COLO668 (cell line): Measurements from ENCODE around the gene GPR157.

Source experiments
- DNase-seq: peaks from one replicate; lab custom pipeline; 2025; ENCODE audit not compliant: unreplicated experiment; lab: John Stamatoyannopoulos, UW

Gene GPR157

GRCh38 chr1:9093581-9093980 is 35.3 kb downstream of the GPR157 start:
- DNase-seq = no peak

DNA sequence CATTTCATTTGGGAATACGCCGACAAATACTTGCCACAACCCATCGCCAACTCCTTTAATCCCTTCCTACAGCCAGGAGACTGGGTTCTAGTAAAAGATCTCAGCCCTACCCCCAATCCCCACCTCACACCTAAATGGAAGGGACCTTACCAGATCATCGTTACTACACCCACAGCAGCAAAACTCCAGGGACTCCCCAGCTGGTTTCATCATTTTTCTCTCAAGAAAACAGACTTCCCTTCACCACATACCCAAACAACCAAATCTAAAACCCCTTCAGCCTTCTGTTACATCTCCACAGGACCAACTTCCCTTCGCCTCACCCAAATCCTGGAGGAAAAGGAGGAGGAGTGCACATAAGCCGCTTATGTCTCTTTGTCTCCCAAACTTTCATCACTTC is 35.8 kb downstream of the GPR157 start:
- DNase-seq = no peak

- DNase-seq = no peak
Observed at GRCh38 chr1:9088807-9089206, 40.1 kb downstream of the GPR157 start.

GRCh38 chr1:9087411-9088125 is 41.3 kb downstream of the GPR157 start:
- DNase-seq = no peak

DNA sequence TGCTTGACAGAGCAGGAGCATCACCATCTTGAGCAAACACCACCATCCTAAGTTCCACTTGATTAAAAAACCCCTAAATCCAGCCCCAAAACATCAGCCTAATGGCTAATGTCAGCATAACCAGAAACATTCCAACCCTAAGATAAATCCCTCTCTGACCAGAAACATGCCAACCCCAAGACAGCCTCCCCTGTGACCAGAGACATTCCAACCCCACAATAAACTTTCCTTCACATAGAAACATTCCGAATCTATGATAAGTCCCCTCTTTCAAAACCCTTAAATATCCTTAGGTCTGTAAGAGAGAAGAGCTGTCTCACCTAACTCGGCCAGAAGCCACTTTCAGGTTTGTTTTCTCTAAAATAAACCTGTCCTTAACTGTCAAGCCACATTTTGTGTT is 42.1 kb downstream of the GPR157 start:
- DNase-seq = no peak

- no peak for DNase-seq
Observed at GRCh38 chr1:9086045-9086444, 42.9 kb downstream of the GPR157 start.

GRCh38 chr1:9085306-9085940 is 43.5 kb downstream of the GPR157 start:
- no peak for DNase-seq

- no peak for DNase-seq
Observed at GRCh38 chr1:9084906-9085305, 44.0 kb downstream of the GPR157 start.

DNA sequence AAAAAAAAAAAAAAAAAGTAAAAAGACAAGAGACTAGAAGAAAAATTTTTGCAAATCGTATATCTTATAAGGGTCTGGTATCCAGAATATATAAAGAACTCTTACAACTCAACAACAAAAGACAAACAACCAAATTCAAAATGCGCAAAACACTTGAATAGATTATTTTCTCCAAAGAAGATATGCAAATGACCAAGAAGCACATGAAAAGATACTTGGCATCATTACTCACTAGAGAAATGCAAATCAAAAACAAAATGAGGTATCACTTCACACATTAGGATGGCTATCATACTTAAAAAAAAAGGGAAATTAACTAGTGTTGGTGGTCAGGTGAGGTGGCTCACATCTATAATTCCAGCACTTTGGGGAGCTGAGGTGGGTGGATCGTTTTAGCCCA is 47.4 kb downstream of the GPR157 start:
- DNase-seq = no peak

GRCh38 chr1:9080705-9081291 is 48.1 kb downstream of the GPR157 start:
- DNase-seq = no peak

GRCh38 chr1:9079988-9080704 is 48.8 kb downstream of the GPR157 start:
- no peak for DNase-seq

DNA sequence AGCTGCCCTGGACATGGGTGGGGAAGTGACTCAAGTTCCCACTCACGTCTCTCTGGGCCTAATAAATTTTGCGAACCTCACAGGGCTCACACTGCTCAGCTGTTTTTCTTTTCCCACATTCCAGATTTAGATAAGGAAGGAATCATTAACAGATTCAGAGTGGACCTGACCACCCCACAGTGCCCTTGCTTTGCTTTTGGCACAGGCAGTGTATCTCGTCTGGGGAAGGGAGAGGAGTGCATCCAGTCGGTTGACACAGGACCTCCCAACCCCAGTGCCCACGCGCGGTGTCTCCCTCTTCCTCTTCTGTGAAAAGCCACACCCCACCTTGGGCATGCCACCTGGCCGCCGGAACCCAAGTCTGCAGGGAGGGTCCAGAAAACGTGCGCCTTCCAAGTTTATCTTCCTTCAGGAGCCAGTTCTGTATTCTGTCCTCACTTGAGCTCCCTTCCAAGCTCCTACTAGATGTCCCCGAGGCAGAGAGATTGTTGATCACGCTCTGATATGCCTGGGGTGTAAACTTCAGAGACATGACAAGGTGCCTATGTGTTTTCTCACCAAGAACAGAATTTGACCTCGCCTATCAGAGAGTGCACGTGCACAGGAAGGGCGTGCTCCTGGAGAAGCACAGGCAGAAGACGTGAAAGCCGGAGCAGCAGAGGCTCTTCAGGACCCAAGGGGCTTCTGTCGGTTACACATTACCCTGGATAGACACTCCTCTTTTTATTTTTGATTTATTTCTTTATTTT is 50.0 kb downstream of the GPR157 start:
- DNase-seq = no peak

GRCh38 chr1:9078015-9078751 is 50.7 kb downstream of the GPR157 start:
- DNase-seq = no peak

DNA sequence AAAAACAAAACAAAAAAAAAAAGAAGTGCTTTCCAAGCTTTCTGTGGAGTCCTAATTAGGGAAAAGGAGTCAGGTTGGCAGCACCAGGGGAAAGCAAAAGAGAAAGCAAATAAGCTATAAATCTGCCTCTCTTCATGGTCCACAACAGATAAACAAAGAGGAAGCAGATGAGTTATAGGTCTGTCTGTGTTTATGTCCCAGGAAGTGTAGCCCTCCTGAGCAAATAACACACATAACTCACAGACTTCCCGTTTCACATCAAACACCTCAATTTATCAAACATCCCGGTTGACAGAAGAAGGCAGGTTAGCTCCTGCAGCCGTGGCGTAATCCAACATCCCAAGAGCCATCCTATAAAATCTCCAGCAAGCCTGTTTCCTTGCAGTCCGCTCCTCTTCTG is 53.9 kb downstream of the GPR157 start:
- DNase-seq = peak; percentile 66

- no peak for DNase-seq
Observed at GRCh38 chr1:9073143-9073542, 55.8 kb downstream of the GPR157 start.

DNA sequence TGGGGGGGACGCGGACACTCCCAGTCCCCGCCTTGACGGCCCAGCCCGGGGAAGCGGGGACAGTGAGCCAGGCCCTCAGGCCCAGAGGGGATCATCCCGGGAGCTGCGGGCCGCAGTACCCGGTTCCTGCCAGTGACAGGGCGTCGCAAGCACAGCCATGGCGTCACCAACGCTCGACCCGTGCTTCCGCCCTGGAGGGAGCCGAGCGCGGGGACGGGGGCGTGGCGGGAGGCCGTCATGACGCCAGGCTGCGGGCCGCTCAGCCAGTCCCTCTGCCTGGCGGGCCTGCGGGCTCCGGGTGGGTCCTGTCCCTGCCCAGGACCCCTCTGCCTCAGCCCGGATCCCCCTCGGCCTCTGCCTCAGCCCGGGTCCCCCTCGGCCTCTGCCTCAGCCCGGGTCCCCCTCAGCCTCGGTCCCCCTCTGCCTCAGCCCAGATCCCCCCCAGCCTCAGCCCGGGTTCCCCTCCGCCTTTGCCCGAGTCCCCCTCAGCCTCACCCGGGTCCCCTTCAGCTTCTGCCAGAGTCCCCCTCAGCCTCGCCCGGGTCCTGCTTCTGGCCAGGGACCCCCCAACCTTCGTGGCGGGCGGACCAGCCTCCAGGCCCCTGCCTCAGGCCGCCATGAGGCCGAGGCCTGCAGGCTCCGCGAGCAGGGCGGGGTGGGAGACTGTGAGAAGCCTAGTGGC is 57.2 kb downstream of the GPR157 start:
- no peak for DNase-seq

DNA sequence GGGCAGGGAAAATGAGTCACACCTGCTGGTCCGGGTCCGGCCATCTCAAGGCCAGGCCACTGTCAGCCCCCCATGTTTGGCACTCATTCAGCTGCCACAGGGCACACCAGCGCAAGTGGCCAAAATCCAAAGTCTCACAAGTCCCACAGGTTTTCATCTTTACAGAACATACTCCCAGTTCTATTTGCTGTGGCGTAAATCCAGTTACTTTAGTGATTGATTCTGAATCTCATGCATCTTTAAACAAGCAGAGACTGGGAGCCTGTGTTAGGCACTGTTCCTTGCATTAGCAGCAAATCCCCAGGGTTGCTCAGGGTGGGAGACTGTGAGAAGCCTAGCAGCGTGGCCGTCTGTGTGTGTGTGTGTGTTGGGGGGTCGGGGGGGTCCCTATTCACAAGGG is 58.4 kb downstream of the GPR157 start:
- DNase-seq = no peak

DNA sequence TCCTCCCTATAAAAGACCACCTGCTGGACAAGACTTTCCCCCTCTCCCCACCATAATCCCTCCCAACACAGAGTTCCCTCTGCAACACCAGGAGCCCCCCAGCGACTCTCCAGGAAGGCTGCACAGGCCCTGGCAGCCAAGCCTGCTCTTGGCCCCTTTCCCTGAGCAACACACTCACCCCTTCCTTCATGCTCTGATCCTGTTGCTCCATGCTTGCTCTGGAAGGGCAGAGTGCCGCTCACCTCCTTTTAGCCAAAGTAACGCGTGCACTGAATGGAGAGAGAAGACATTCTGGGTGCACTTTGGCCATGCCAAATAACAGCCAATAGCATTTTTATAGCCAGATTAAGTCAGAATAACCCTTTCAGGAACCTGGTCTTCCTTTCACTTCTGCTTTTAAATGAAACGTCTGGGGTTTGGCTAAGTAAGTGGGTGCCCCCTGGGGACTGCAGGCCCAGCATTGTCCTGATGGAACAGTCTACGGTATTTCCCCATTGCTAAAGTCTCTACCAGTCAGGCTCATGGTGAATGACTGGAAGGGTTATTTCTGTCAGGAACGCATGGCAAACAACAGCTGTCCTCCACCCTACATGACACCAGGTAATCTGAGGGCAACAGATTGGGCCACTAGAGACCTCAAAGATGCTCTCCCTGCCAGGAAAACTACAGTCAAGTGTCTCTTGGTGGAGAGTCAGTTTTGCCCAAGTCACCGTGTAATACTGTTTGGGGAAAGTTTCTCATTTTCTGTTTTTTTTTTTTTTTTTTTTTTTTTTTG is 59.4 kb downstream of the GPR157 start, which contains the start of gene SLC2A5:
Gene SLC2A5 (minus strand): TSS at position 310 of the 775 bp plus-strand sequence. CDS start 99 bp downstream, at position 211.
- DNase-seq = no peak

- DNase-seq = no peak
Observed at GRCh38 chr1:9068981-9069325, 59.9 kb downstream of the GPR157 start.
